ENCODE data around the gene HMCES. TPM values are rescaled to one million over a fixed set of nuclear protein-coding genes. Genes with fewer than 3 reads are reported as not detected.

Gene HMCES, protein sequence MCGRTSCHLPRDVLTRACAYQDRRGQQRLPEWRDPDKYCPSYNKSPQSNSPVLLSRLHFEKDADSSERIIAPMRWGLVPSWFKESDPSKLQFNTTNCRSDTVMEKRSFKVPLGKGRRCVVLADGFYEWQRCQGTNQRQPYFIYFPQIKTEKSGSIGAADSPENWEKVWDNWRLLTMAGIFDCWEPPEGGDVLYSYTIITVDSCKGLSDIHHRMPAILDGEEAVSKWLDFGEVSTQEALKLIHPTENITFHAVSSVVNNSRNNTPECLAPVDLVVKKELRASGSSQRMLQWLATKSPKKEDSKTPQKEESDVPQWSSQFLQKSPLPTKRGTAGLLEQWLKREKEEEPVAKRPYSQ
- 16.6 TPM for total RNA-seq

DNA sequence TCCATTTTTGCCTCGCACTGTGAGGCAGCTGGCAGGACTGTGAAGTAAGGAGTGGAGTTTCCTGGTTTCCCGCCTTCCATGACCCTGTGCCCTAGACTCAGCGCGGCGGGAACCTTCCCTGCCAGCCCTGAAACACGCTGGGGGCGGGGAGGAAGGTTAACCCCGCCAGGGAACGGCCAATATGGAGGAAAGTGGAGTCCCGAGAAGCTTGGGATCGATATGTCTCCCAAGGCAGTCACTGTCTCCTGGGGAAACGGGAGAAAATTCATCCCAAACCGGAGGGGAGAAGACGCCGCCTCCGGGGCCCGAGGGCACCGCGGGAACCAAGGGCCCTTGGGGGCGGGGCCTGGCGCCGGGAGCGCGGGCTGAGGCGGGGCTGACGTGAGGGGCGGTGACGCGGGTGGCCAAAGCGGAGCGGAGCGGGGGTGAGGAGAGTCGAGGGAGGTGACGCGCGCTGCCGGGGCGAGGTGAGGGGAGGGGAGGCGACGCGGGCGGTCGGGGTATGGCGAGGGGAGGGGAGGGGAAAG lies at the start of gene HMCES:
Gene HMCES (plus strand): TSS at position 432 of the 527 bp plus-strand sequence. CDS start 863 bp downstream, outside the sequence.

DNA sequence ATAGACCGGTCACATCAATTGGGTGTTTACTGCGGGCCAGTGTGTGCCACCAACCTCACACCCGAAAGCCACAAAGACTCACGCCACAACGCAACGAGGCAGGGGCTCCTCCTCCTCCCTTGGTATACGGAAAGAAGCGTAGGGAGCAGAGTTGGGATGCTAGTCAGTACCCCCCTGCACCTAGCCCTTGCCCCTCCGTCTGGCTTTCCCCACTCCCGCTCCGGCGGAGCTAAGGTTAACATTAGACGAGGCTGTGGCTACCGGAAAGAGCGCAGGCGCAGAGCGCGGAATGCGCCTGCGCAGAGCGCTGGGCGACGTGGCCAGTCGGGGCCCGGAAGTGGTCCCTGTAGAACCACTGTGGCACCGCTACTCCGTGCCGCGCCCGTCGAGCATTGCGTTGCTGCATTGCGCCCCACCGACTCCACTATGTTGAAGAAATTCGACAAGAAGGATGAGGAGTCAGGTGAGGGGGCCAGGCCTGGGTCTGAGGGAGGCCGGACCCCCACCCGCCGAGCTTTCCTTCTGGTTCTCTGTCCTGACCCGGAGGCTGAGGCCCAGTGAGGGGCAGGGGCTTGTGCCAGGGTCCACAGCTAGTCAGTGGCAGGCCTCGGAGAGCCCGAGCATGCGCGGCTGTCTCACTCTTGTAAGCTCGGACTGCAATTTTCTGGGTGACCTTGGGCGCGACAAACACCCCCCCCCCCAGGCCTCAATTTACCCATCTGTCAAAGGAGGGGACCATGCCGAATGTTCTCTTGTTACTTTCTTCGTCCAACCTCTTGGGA lies 29.2 kb upstream of the HMCES start, which contains the start of gene COPG1:
Gene COPG1 (plus strand): TSS at position 323 of the 782 bp plus-strand sequence. CDS start 104 bp downstream, at position 427.

Small RNA genes lying within 50 kb of the gene (small RNA-seq; reads per million reads assigned to genes)
- not detected for gene MIR6826 (ENCODE audit: low replicate concordance)

Other genes with a start within 250 kb of the HMCES start
- not detected for gene GP9, start 218.1 kb upstream of the HMCES start, total RNA-seq
- 2.8 TPM for gene RAB43, start 157.1 kb upstream of the HMCES start, total RNA-seq
- gene ISY1, start 117.8 kb upstream of the HMCES start, total RNA-seq, result 8.5 TPM
- gene CNBP, start 95.0 kb upstream of the HMCES start, total RNA-seq, result 164 TPM
- gene COPG1, start 29.3 kb upstream of the HMCES start, total RNA-seq, result 135 TPM
- gene EFCAB12, start 149.8 kb downstream of the HMCES start, total RNA-seq, result 0.94 TPM
- 23.2 TPM for gene MBD4, start 161.1 kb downstream of the HMCES start, total RNA-seq
- 31.6 TPM for gene IFT122, start 161.4 kb downstream of the HMCES start, total RNA-seq
- not detected for gene RHO, start 249.8 kb downstream of the HMCES start, total RNA-seq